Measurements from ENCODE around the gene OCLN. TPM values are rescaled to one million over a fixed set of nuclear protein-coding genes. Genes with fewer than 3 reads are reported as not detected.
"Not testable (repeated sequence)": the region's sequence is repeated elsewhere in the genome, so short reads cannot be mapped to it uniquely, and the experiment has no call there.

The OCLN gene
- 1 to 10 TPM in 3 of 4 donors, under 1 TPM in 1; 0.81 to 3.6 (median 2.6) TPM for total RNA-seq

- Histone ChIP-seq H3K36me3 (no peaks in the 10 kb centered on the region), H3K27me3 (peaks cover 79% of the 10 kb centered on the region), H3K27ac (no peak within 1 kb of the TSS), H3K4me1 (peaks cover 0 to 26% (median 15%) of the 10 kb centered on the region in 3 donors), H3K4me3 (peak within 1 kb of the TSS; percentile 19 to 59), H3K9me3 (no peaks in the 10 kb centered on the region)
- TF ChIP-seq EP300 (IDR thresholded peaks at IDR 0.05) (no peak), CTCF (IDR thresholded peaks at IDR 0.05) (no peak), POLR2AphosphoS5 (IDR thresholded peaks at IDR 0.05) (no peak), POLR2A (IDR thresholded peaks at IDR 0.05) (no peak)
- peak; percentile 25 for ATAC-seq
- WGBS, 2 donors (ENCODE audit: low coverage in 1 of 2) = no CpG with 5 or more reads among the region's 56 CpGs
These were observed at the start of gene OCLN for GRCh38 chr5:69492391-69492922. TSS of gene OCLN (plus strand) at chr5:69492790. CDS start at chr5:69504245, 11,455 bp downstream.

GRCh38 chr5:69444127-69444754 is 48.3 kb upstream of the OCLN start:
- H3K27me3 ChIP-seq = no peaks in the 10 kb centered on the region
- no peaks in the 10 kb centered on the region for H3K9me3 ChIP-seq
- 89 to 91% methylated on average over 7 of the region's 7 CpGs for WGBS, 2 donors (ENCODE audit: low coverage in 1 of 2)
- TF ChIP-seq POLR2A (IDR thresholded peaks at IDR 0.05) (no peak), POLR2AphosphoS5 (IDR thresholded peaks at IDR 0.05) (no peak), CTCF (IDR thresholded peaks at IDR 0.05) (no peak), EP300 (IDR thresholded peaks at IDR 0.05) (no peak)
- no peaks in the 10 kb centered on the region for H3K4me1 ChIP-seq
- no peak for ATAC-seq
- no peak overlapping the region for H3K27ac ChIP-seq
- H3K4me3 ChIP-seq = no peak overlapping the region
- H3K36me3 ChIP-seq = no peaks in the 10 kb centered on the region

- no peak for ATAC-seq
- Histone ChIP-seq H3K27ac (no peak overlapping the region), H3K4me1 (no peaks in the 10 kb centered on the region), H3K4me3 (no peak overlapping the region), H3K36me3 (no peaks in the 10 kb centered on the region), H3K27me3 (no peaks in the 10 kb centered on the region), H3K9me3 (no peaks in the 10 kb centered on the region)
- TF ChIP-seq POLR2A (IDR thresholded peaks at IDR 0.05) = no peak
- no peak for TF ChIP-seq CTCF (IDR thresholded peaks at IDR 0.05)
- TF ChIP-seq POLR2AphosphoS5 (IDR thresholded peaks at IDR 0.05) = no peak
- no peak for TF ChIP-seq EP300 (IDR thresholded peaks at IDR 0.05)
- 83 to 88% methylated on average over 2 to 4 of the region's 8 CpGs for WGBS, 2 donors (ENCODE audit: low coverage in 1 of 2)
These were observed 43.1 kb upstream of the OCLN start for GRCh38 chr5:69449511-69449910.

- Histone ChIP-seq H3K27me3 (no peaks in the 10 kb centered on the region), H3K36me3 (no peaks in the 10 kb centered on the region), H3K27ac (no peak overlapping the region), H3K9me3 (no peaks in the 10 kb centered on the region), H3K4me1 (no peaks in the 10 kb centered on the region), H3K4me3 (no peak overlapping the region)
- no peak for ATAC-seq
- TF ChIP-seq POLR2AphosphoS5 (IDR thresholded peaks at IDR 0.05) (no peak), EP300 (IDR thresholded peaks at IDR 0.05) (no peak), CTCF (IDR thresholded peaks at IDR 0.05) (no peak), POLR2A (IDR thresholded peaks at IDR 0.05) (no peak)
- WGBS, 2 donors (ENCODE audit: low coverage in 1 of 2) = 83 to 91% methylated on average over 1 of the region's 1 CpG
These were observed 42.5 kb upstream of the OCLN start for GRCh38 chr5:69450116-69450515.

GRCh38 chr5:69450527-69450926 is 42.1 kb upstream of the OCLN start:
- 90 to 100% methylated on average over 5 to 8 of the region's 8 CpGs for WGBS, 2 donors (ENCODE audit: low coverage in 1 of 2)
- H3K27me3 ChIP-seq, H3K36me3 ChIP-seq, H3K9me3 ChIP-seq, ATAC-seq, H3K4me1 ChIP-seq, H3K4me3 ChIP-seq, H3K27ac ChIP-seq: not testable (repeated sequence)

Data from gastroesophageal sphincter (tissue), 4 donors.